Fibroblast of the aortic adventitia (primary cell): Measurements from ENCODE around the gene ANO4. TPM values are rescaled to one million over a fixed set of nuclear protein-coding genes. Genes with fewer than 3 reads are reported as not detected.
"Not testable (repeated sequence)": the region's sequence is repeated elsewhere in the genome, so short reads cannot be mapped to it uniquely, and the experiment has no call there.

ENCODE experiments used
- DNase-seq: peaks from one replicate; pipeline ENCODE4 v3.0.0-alpha.2; 2010; ENCODE audit warnings: low read depth
- H3K4me3 ChIP-seq: 2 replicates; pipeline ENCODE4 v1.5.1; 2011; ENCODE audit warnings: low read depth, mild to moderate bottlenecking, control low read depth, low read length, moderate library complexity
- CTCF ChIP-seq: IDR thresholded peaks from 2 replicates; pipeline ENCODE4 v1.5.1; 2011; ENCODE audit warnings: mild to moderate bottlenecking, low read length, control low read depth, inconsistent platforms; ENCODE audit not compliant: insufficient read depth
- total RNA-seq: library from RNA; depleted of rRNA; stranded (reverse); fragments of >200 nt; gene quantifications from 2 replicates; pipeline ENCODE4 v1.2.3, GENCODE V29; 2012; ENCODE audit warnings: low replicate concordance

Gene ANO4
- total RNA-seq, 1 donor = 0.18 TPM

GRCh38 chr12:100984796-100985195, 190.2 kb downstream of the ANO4 start:
- TF ChIP-seq CTCF = no peak
- no peak for DNase-seq
- H3K4me3 ChIP-seq = no peak overlapping the region

GRCh38 chr12:100986595-100987547, 192.3 kb downstream of the ANO4 start:
- H3K4me3 ChIP-seq = no peak overlapping the region
- peak; percentile 36 for DNase-seq
- TF ChIP-seq CTCF = no peak

GRCh38 chr12:100987552-100988521, 193.3 kb downstream of the ANO4 start:
- no peak overlapping the region for H3K4me3 ChIP-seq
- peak; percentile 57 for TF ChIP-seq CTCF
- peak; percentile 62 for DNase-seq

- not testable (repeated sequence) for DNase-seq, H3K4me3 ChIP-seq
Observed at GRCh38 chr12:100989509-100989908, 194.9 kb downstream of the ANO4 start.

- no peak for TF ChIP-seq CTCF
- no peak overlapping the region for H3K4me3 ChIP-seq
- DNase-seq = no peak
Observed at GRCh38 chr12:100991102-100991501, 196.5 kb downstream of the ANO4 start.

- H3K4me3 ChIP-seq = no peak overlapping the region
- no peak for TF ChIP-seq CTCF
- no peak for DNase-seq
Observed at GRCh38 chr12:100992194-100992593, 197.6 kb downstream of the ANO4 start.

- peak; percentile 14 for TF ChIP-seq CTCF
- no peak overlapping the region for H3K4me3 ChIP-seq
- no peak for DNase-seq
Observed at GRCh38 chr12:100993916-100994450, 199.4 kb downstream of the ANO4 start.
